HepG2 (cell line): ENCODE data around the gene ZBTB7A. TPM values are rescaled to one million over a fixed set of nuclear protein-coding genes. Genes with fewer than 3 reads are reported as not detected.

Experiments used
- E2F5 ChIP-seq: sonication (generic); formaldehyde crosslinking; conservative IDR thresholded peaks from 2 replicates; pipeline ENCODE4 v1.4.0; 2020; ENCODE audit warnings: missing genetic modification reagents
- EZH2 ChIP-seq: conservative IDR thresholded peaks from 2 replicates; pipeline ENCODE4 v1.6.1; 2012; ENCODE audit warnings: mild to moderate bottlenecking, low read depth, low read length, moderate library complexity
- GABPB1 ChIP-seq: IDR thresholded peaks from 2 replicates; pipeline ENCODE4 v1.6.1; 2016; ENCODE audit warnings: mild to moderate bottlenecking, missing genetic modification reagents, moderate library complexity, missing compliant biosample characterization
- HCFC1 ChIP-seq: fragments of 150-350 bp; IDR thresholded peaks from 2 replicates; pipeline ENCODE4 v1.6.1; 2014; ENCODE audit warnings: low read depth, low read length
- HHEX ChIP-seq: IDR thresholded peaks from 2 replicates; pipeline ENCODE4 v1.6.1; 2016; ENCODE audit warnings: control low read depth
- KAT8 ChIP-seq: IDR thresholded peaks from 2 replicates; pipeline ENCODE4 v1.6.1; 2016; ENCODE audit warnings: missing genetic modification reagents, missing compliant biosample characterization
- NFE2L1 ChIP-seq: sonication (generic); formaldehyde crosslinking; IDR thresholded peaks from 2 replicates; pipeline ENCODE4 v1.4.0; 2020; ENCODE audit warnings: missing genetic modification reagents, mild to moderate bottlenecking, borderline replicate concordance
- PCBP1 ChIP-seq: fragments of 200-400 bp; formaldehyde crosslinking; IDR thresholded peaks from 2 replicates; pipeline ENCODE4 v1.6.1; 2017; ENCODE audit warnings: mild to moderate bottlenecking, low read depth, low read length, borderline replicate concordance
- RBFOX2 ChIP-seq: fragments of 200-400 bp; formaldehyde crosslinking; IDR thresholded peaks from 2 replicates; pipeline ENCODE4 v1.6.1; 2017; ENCODE audit warnings: low read depth, mild to moderate bottlenecking, low read length
- RFX1 ChIP-seq: fragments of 450-650 bp; IDR thresholded peaks from 2 replicates; pipeline ENCODE4 v1.6.1; 2017
- SATB2 ChIP-seq: sonication (generic); formaldehyde crosslinking; IDR thresholded peaks from 2 replicates; pipeline ENCODE4 v1.5.0; 2020; ENCODE audit warnings: missing genetic modification reagents
- TFAP4 ChIP-seq: sonication (generic); IDR thresholded peaks from 2 replicates; pipeline ENCODE4 v1.6.1; 2016; ENCODE audit warnings: low read depth, borderline replicate concordance
- ZBTB2 ChIP-seq: sonication (generic); formaldehyde crosslinking; IDR thresholded peaks from 2 replicates; pipeline ENCODE4 v1.8.0; 2022; ENCODE audit warnings: low read depth, missing genetic modification reagents
- ZBTB38 ChIP-seq: sonication (generic); formaldehyde crosslinking; IDR thresholded peaks from 2 replicates; pipeline ENCODE4 v1.5.1; 2020; ENCODE audit warnings: mild to moderate bottlenecking, missing genetic modification reagents
- ZKSCAN1 ChIP-seq: fragments of 150-350 bp; IDR thresholded peaks from 2 replicates; pipeline ENCODE4 v1.6.1; 2014; ENCODE audit warnings: low read length
- ZNF232 ChIP-seq: sonication (generic); formaldehyde crosslinking; IDR thresholded peaks from 2 replicates; pipeline ENCODE4 v1.4.0; 2020; ENCODE audit warnings: missing genetic modification reagents, borderline replicate concordance
- ZNF256 ChIP-seq: sonication (generic); formaldehyde crosslinking; conservative IDR thresholded peaks from 2 replicates; pipeline ENCODE4 v1.4.0; 2020; ENCODE audit warnings: missing genetic modification reagents
- ZNF704 ChIP-seq: sonication (generic); formaldehyde crosslinking; IDR thresholded peaks from 2 replicates; pipeline ENCODE4 v1.8.1; 2023; ENCODE audit warnings: mild to moderate bottlenecking, inconsistent platforms, moderate library complexity, missing genetic modification reagents, borderline replicate concordance
- polyA plus RNA-seq, 8 experiments: library from polyadenylated mRNA; depleted of rRNA in 3 of 8; stranded (reverse) in 7 of 8; unstranded in 1 of 8; fragments of >200 nt; fragmentation: Illumina TruSeq in 4 of 8; extraction: Trizol in 4 of 8; gene quantifications; 2 replicates each; pipeline versions ENCODE4 v1.2.1 to v1.2.3, GENCODE V29; 2011 to 2016; ENCODE audit warnings: low read depth in 4 of 8, missing spikeins in 1 of 8, mixed read lengths in 1 of 8; ENCODE audit not compliant: insufficient read depth in 1 of 8
- total RNA-seq, 5 experiments: library from RNA; depleted of rRNA; stranded (reverse); fragments of >200 nt; fragmentation: Illumina TruSeq; extraction: Trizol; gene quantifications; 2 replicates each; pipeline ENCODE4 v1.2.3, GENCODE V29; 2016; ENCODE audit warnings: low read depth in 1 of 5

ZBTB7A gene
- total and polyA plus RNA-seq, 2 of the 13 experiments (the other 11 are each of a cell fraction or from before 2014, with no cell fraction given): 3.6 to 4.0 TPM

- TF ChIP-seq E2F5 (no peak), ZBTB38 (CRISPR knock-in tag) (peak; percentile 84), GABPB1 (CRISPR knock-in tag) (peak; percentile 6; the same call in 1 of the 2 replicates), PCBP1 (peak; percentile 68; the same call in 1 of the 2 replicates), ZNF256 (CRISPR knock-in tag) (no peak), EZH2 (no peak), HCFC1 (no peak), SATB2 (CRISPR knock-in tag) (no peak), KAT8 (CRISPR knock-in tag) (no peak), TFAP4 (no peak), NFE2L1 (CRISPR knock-in tag) (no peak), ZBTB2 (CRISPR knock-in tag) (no peak), ZNF704 (no peak), RFX1 (no peak), RBFOX2 (peak; percentile 77), ZKSCAN1 (peak; percentile 96), HHEX (no peak), ZNF232 (0 out of 2 replicates have a peak, but pooled peaks have one; percentile 21)
Measured at GRCh38 chr19:4059891-4060620, 6.6 kb downstream of the ZBTB7A start (continued).
